Measurements from ENCODE around the gene PPIG. TPM values are rescaled to one million over a fixed set of nuclear protein-coding genes. Genes with fewer than 3 reads are reported as not detected.

Gene PPIG
- total RNA-seq, 2 donors from 2014 or later, result 59.5 to 72.7 TPM

- Histone ChIP-seq H3K9me3 (ENCODE audit: control insufficient read depth, low read length) (no peaks in the 10 kb centered on the region), H3K4me1 (ENCODE audit: control insufficient read depth, insufficient read depth, low read length) (no peaks in the 10 kb centered on the region), H3K36me3 (ENCODE audit: control insufficient read depth, insufficient read depth, low read length) (peaks cover 72% of the 10 kb centered on the region), H3K9ac (ENCODE audit: extremely low read depth, low read length, poor library complexity, severe bottlenecking) (no peak overlapping the region), H3K4me3 (ENCODE audit: low read length) (no peak overlapping the region), H3K27me3 (ENCODE audit: control insufficient read depth, insufficient read depth, low read length, poor library complexity, severe bottlenecking) (no peaks in the 10 kb centered on the region), H3K27ac (ENCODE audit: low read depth, low read length) (no peak overlapping the region)
- no peak overlapping the region for H3K27ac Mint-ChIP-seq
- no peaks in the 10 kb centered on the region for H3K4me1 Mint-ChIP-seq
- WGBS, 2 experiments (ENCODE audit: insufficient coverage in 1 of 2, insufficient read length in 1 of 2), result 93 to 100% methylated on average over 2 to 3 of the region's 3 CpGs
- no peak overlapping the region for H3K4me3 Mint-ChIP-seq
- no peaks in the 10 kb centered on the region for H3K27me3 Mint-ChIP-seq (ENCODE audit: insufficient read depth)
- H3K36me3 Mint-ChIP-seq (ENCODE audit: low read depth), result peaks cover 46% of the 10 kb centered on the region
- DNase-seq, result no peak
- TF ChIP-seq CTCF (conservative IDR thresholded peaks at IDR 0.05), result no peak
- no peaks in the 10 kb centered on the region for H3K9me3 Mint-ChIP-seq
Measured at GRCh38 chr2:169625781-169626180, 41.6 kb downstream of the PPIG start.

- Mint-ChIP-seq H3K27ac (no peak overlapping the region), H3K9me3 (no peaks in the 10 kb centered on the region), H3K36me3 (ENCODE audit: low read depth) (peaks cover 18% of the 10 kb centered on the region), H3K4me3 (no peak overlapping the region), H3K4me1 (no peaks in the 10 kb centered on the region), H3K27me3 (ENCODE audit: insufficient read depth) (no peaks in the 10 kb centered on the region)
- 96 to 97% methylated on average over 8 of the region's 8 CpGs for WGBS, 2 experiments (ENCODE audit: insufficient coverage in 1 of 2, insufficient read length in 1 of 2)
- no peak overlapping the region for H3K4me3 ChIP-seq (ENCODE audit: low read length)
- H3K27ac ChIP-seq (ENCODE audit: low read depth, low read length), result no peak overlapping the region
- no peaks in the 10 kb centered on the region for H3K27me3 ChIP-seq (ENCODE audit: control insufficient read depth, insufficient read depth, low read length, poor library complexity, severe bottlenecking)
- no peak for DNase-seq
- H3K9ac ChIP-seq (ENCODE audit: extremely low read depth, low read length, poor library complexity, severe bottlenecking), result no peak overlapping the region
- no peaks in the 10 kb centered on the region for H3K9me3 ChIP-seq (ENCODE audit: control insufficient read depth, low read length)
- peaks cover 74% of the 10 kb centered on the region for H3K36me3 ChIP-seq (ENCODE audit: control insufficient read depth, insufficient read depth, low read length)
- no peaks in the 10 kb centered on the region for H3K4me1 ChIP-seq (ENCODE audit: control insufficient read depth, insufficient read depth, low read length)
- no peak for TF ChIP-seq CTCF (conservative IDR thresholded peaks at IDR 0.05)
Measured at GRCh38 chr2:169636440-169637097, 52.4 kb downstream of the PPIG start.

- no peak overlapping the region for H3K4me3 Mint-ChIP-seq
- H3K4me1 Mint-ChIP-seq, result no peaks in the 10 kb centered on the region
- no peak for TF ChIP-seq CTCF (conservative IDR thresholded peaks at IDR 0.05)
- H3K36me3 Mint-ChIP-seq (ENCODE audit: low read depth), result peaks cover 14% of the 10 kb centered on the region
- no peaks in the 10 kb centered on the region for H3K4me1 ChIP-seq (ENCODE audit: control insufficient read depth, insufficient read depth, low read length)
- no peaks in the 10 kb centered on the region for H3K27me3 Mint-ChIP-seq (ENCODE audit: insufficient read depth)
- H3K9me3 Mint-ChIP-seq, result no peaks in the 10 kb centered on the region
- DNase-seq, result no peak
- H3K9me3 ChIP-seq (ENCODE audit: control insufficient read depth, low read length), result no peaks in the 10 kb centered on the region
- no peak overlapping the region for H3K4me3 ChIP-seq (ENCODE audit: low read length)
- WGBS, 2 experiments (ENCODE audit: insufficient coverage in 1 of 2, insufficient read length in 1 of 2), result 93 to 100% methylated on average over 1 to 3 of the region's 3 CpGs
- H3K27me3 ChIP-seq (ENCODE audit: control insufficient read depth, insufficient read depth, low read length, poor library complexity, severe bottlenecking), result no peaks in the 10 kb centered on the region
- H3K9ac ChIP-seq (ENCODE audit: extremely low read depth, low read length, poor library complexity, severe bottlenecking), result no peak overlapping the region
- peaks cover 66% of the 10 kb centered on the region for H3K36me3 ChIP-seq (ENCODE audit: control insufficient read depth, insufficient read depth, low read length)
- H3K27ac Mint-ChIP-seq, result no peak overlapping the region
- no peak overlapping the region for H3K27ac ChIP-seq (ENCODE audit: low read depth, low read length)
Measured at GRCh38 chr2:169637620-169638019, 53.5 kb downstream of the PPIG start.

All from endodermal cell (in vitro differentiated cells).